Mesendoderm (in vitro differentiated cells): ENCODE data around the gene RASA2.
"Not testable (repeated sequence)": the region's sequence is repeated elsewhere in the genome, so short reads cannot be mapped to it uniquely, and the experiment has no call there.

Experiments
- DNase-seq: peaks from one replicate; pipeline ENCODE4 v3.0.0; 2013
- H2AK5ac ChIP-seq: 2 replicates; pipeline ENCODE4 v1.6.1; 2013; ENCODE audit warnings: low read length, inconsistent platforms
- H2BK120ac ChIP-seq: 2 replicates; pipeline ENCODE4 v1.6.1; 2013; ENCODE audit warnings: low read depth, mild to moderate bottlenecking, low read length, moderate library complexity, mixed read lengths
- H2BK15ac ChIP-seq: replicated peaks from 2 replicates; pipeline ENCODE4 v1.6.1; 2013; ENCODE audit warnings: low read depth, mild to moderate bottlenecking, moderate library complexity
- H2BK5ac ChIP-seq: 2 replicates; pipeline ENCODE4 v1.6.1; 2013; ENCODE audit warnings: low read length, inconsistent platforms
- H3K18ac ChIP-seq: 2 replicates; pipeline ENCODE4 v1.6.1; 2013; ENCODE audit warnings: mild to moderate bottlenecking, low read length, mixed read lengths
- H3K23ac ChIP-seq: one replicate; pipeline ENCODE4 v1.6.1; 2013; ENCODE audit warnings: low read length
- H3K27ac ChIP-seq: 2 replicates; pipeline ENCODE4 v1.5.1; 2013; ENCODE audit warnings: low read depth, mild to moderate bottlenecking, inconsistent platforms, low read length, moderate library complexity
- H3K27me3 ChIP-seq: 2 replicates; pipeline ENCODE4 v1.6.1; 2013; ENCODE audit warnings: low read length, control low read depth, mild to moderate bottlenecking, inconsistent platforms; ENCODE audit not compliant: insufficient read depth, poor library complexity
- H3K36me3 ChIP-seq: 2 replicates; pipeline ENCODE4 v1.6.1; 2013; ENCODE audit warnings: low read length, inconsistent platforms; ENCODE audit not compliant: control insufficient read depth, insufficient read depth
- H3K4ac ChIP-seq: one replicate; pipeline ENCODE4 v1.6.1; 2013; ENCODE audit warnings: low read depth, mild to moderate bottlenecking, low read length, moderate library complexity
- H3K4me1 ChIP-seq: 2 replicates; pipeline ENCODE4 v1.6.1; 2013; ENCODE audit warnings: low read depth, low read length, inconsistent platforms; ENCODE audit not compliant: control insufficient read depth
- H3K4me2 ChIP-seq: 2 replicates; pipeline ENCODE4 v1.6.1; 2013; ENCODE audit warnings: low read length
- H3K4me3 ChIP-seq: 2 replicates; pipeline ENCODE4 v1.5.1; 2013; ENCODE audit warnings: mild to moderate bottlenecking, low read length
- H3K56ac ChIP-seq: one replicate; pipeline ENCODE4 v1.6.1; 2013; ENCODE audit warnings: low read length
- H3K79me1 ChIP-seq: 2 replicates; pipeline ENCODE4 v1.6.1; 2013; ENCODE audit warnings: low read length, inconsistent platforms
- H3K79me2 ChIP-seq: 2 replicates; pipeline ENCODE4 v1.6.1; 2013; ENCODE audit warnings: mild to moderate bottlenecking, low read length; ENCODE audit not compliant: control insufficient read depth, insufficient read depth
- H3K9ac ChIP-seq: 2 replicates; pipeline ENCODE4 v1.6.1; 2013; ENCODE audit warnings: low read length, inconsistent platforms
- H4K5ac ChIP-seq: one replicate; pipeline ENCODE4 v1.6.1; 2013; ENCODE audit warnings: low read length
- H4K8ac ChIP-seq: one replicate; pipeline ENCODE4 v1.6.1; 2013; ENCODE audit warnings: low read depth, mild to moderate bottlenecking, control low read depth, low read length, moderate library complexity
- WGBS: extraction: QIAGEN DNeasy Blood & Tissue Kit; methylation state at CpG from one replicate; pipeline ENCODE4 v1.1.7; 2013; ENCODE audit warnings: low lambda C conversion rate, missing lambda C conversion rate; ENCODE audit not compliant: insufficient coverage; ENCODE audit errors: extremely low coverage; 5-methylcytosine and 5-hydroxymethylcytosine counted together

RASA2 gene

DNA sequence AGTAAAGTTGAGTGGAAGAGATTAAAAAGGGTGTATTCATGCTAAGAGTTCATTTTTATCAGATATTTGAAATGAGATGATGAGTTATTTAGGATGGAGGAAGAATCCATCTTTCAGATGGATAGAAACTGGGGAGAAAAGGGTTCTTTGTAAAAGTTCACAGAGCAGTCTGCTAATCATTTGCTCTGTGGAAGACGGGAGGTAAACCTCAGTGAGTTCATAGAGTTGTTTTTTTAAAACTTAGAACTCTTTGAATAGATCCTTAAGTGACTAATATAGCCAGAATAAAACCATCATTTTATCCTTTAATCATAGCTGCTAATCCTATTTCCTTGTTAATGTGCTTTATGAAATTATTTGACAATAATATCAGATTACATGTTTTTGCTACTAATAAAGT lies 5.1 kb downstream of the RASA2 start:
- Histone ChIP-seq H2BK120ac (no peak overlapping the region), H3K18ac (no peak overlapping the region), H3K4me1 (peaks cover 8% of the 10 kb centered on the region), H3K9ac (no peak overlapping the region), H2BK15ac (no peak overlapping the region), H3K23ac (no peak overlapping the region), H3K56ac (no peak overlapping the region), H2BK5ac (no peak overlapping the region), H3K4ac (no peak overlapping the region), H2AK5ac (no peak overlapping the region), H4K8ac (no peak overlapping the region), H3K27ac (no peak overlapping the region), H3K36me3 (no peaks in the 10 kb centered on the region), H3K4me3 (no peak overlapping the region), H3K79me2 (peaks cover 22% of the 10 kb centered on the region), H3K4me2 (no peak overlapping the region), H3K79me1 (peaks cover 5% of the 10 kb centered on the region), H3K27me3 (no peaks in the 10 kb centered on the region), H4K5ac (no peak overlapping the region)
- no peak for DNase-seq
- no CpG with 5 or more reads among the region's 1 CpG for WGBS

DNA sequence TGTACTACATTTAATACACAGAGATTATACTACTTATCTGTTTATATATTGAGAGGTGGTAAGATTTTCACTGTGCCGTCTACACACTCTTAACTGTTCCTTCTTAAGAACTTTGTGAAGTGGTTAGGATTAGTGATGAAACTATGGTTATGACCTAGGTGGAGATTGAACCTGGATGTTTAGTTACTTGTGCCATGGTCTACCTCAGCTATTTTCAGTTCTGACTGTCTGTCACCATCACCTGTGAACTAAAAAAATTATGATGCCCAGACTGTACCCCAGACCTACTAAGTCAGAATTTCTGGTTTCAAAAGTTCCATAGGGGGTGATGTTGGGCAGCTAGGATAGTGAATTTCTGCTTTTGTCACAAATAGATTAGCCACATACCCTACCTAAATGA lies 6.4 kb downstream of the RASA2 start:
- no peak for DNase-seq
- Histone ChIP-seq H3K23ac (no peak overlapping the region), H3K4me2 (no peak overlapping the region), H3K4ac (no peak overlapping the region), H3K79me1 (peaks cover 5% of the 10 kb centered on the region), H3K18ac (no peak overlapping the region), H3K79me2 (peaks cover 21% of the 10 kb centered on the region), H2BK120ac (no peak overlapping the region), H3K27me3 (no peaks in the 10 kb centered on the region), H3K56ac (no peak overlapping the region), H2BK15ac (no peak overlapping the region), H4K5ac (no peak overlapping the region), H3K4me3 (no peak overlapping the region), H3K9ac (no peak overlapping the region), H4K8ac (no peak overlapping the region), H2BK5ac (no peak overlapping the region), H3K27ac (no peak overlapping the region), H3K4me1 (peaks cover 7% of the 10 kb centered on the region), H2AK5ac (no peak overlapping the region), H3K36me3 (no peaks in the 10 kb centered on the region)
- WGBS: no CpG with 5 or more reads among the region's 1 CpG

DNA sequence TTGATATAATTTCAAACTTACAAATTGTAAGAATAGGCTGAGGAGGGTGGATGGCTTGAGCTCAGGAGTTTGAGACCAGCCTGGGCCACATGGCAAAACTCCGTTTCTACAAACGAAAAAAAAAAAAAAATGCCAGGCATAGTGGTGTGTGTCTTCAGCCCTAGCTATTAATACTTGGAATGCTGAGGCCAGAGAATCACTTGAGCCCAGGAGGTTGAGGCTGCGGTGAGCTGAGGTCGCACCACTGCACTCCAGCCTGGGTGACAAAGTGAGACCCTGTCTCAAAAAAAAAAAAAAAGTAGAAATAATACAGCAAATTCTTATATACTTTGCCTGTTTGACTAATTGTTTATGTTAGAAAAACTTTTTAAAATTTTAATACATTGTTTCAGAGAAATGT lies 10.8 kb downstream of the RASA2 start:
- H3K23ac ChIP-seq, H2BK5ac ChIP-seq, DNase-seq, H2AK5ac ChIP-seq, H3K56ac ChIP-seq, H3K27me3 ChIP-seq, H3K4me3 ChIP-seq, H3K36me3 ChIP-seq, H3K79me1 ChIP-seq, H3K27ac ChIP-seq, H2BK120ac ChIP-seq, H4K5ac ChIP-seq, H2BK15ac ChIP-seq, H3K4ac ChIP-seq, H3K4me2 ChIP-seq, H4K8ac ChIP-seq, H3K18ac ChIP-seq, H3K4me1 ChIP-seq, H3K9ac ChIP-seq: not testable (repeated sequence)
- WGBS: no CpG with 5 or more reads among the region's 4 CpGs
- peaks cover 10% of the 10 kb centered on the region for H3K79me2 ChIP-seq

DNA sequence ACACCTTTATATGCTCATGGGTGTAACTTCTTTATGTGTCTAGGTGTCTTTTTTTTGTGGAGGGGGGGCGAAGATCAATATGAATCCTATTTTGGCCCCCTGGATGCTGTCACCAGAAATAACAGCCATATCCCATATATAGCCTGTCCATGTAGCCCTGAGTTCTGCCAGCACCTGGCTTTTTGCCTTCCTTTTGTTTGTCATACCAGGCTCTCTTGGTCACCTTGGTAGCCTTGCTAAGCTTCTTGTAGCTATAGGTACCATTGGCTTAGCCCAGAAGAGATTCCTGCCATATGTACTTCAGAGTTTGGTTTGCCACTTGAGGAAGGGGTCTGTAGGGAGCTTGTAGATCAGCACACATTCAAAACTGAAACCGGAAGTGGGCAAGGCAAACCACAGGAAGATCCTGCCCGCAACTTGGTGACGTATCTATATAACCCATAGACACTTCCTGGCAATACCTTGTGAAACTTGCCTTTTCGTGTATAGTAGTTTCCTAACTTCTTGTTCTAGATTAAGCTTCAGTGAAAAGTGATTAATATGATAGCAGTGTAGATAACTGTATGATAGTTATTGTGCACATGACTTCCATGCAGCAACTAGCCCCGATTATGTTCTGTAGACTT lies 11.9 kb downstream of the RASA2 start:
- no peak overlapping the region for H2BK120ac ChIP-seq
- H3K56ac ChIP-seq: no peak overlapping the region
- no peak overlapping the region for H4K5ac ChIP-seq
- no peak overlapping the region for H2AK5ac ChIP-seq
- no peak overlapping the region for H3K9ac ChIP-seq
- no peak overlapping the region for H4K8ac ChIP-seq
- H3K27me3 ChIP-seq: no peaks in the 10 kb centered on the region
- H3K36me3 ChIP-seq: no peaks in the 10 kb centered on the region
- no peak for DNase-seq
- H3K27ac ChIP-seq: no peak overlapping the region
- H3K79me1 ChIP-seq: peaks cover 5% of the 10 kb centered on the region
- no peak overlapping the region for H3K18ac ChIP-seq
- H2BK15ac ChIP-seq: no peak overlapping the region
- H3K4me1 ChIP-seq: no peaks in the 10 kb centered on the region
- no peak overlapping the region for H3K4ac ChIP-seq
- H3K79me2 ChIP-seq: peaks cover 5% of the 10 kb centered on the region
- no peak overlapping the region for H3K4me2 ChIP-seq
- no CpG with 5 or more reads among the region's 6 CpGs for WGBS
- H3K23ac ChIP-seq: no peak overlapping the region
- H2BK5ac ChIP-seq: no peak overlapping the region
- no peak overlapping the region for H3K4me3 ChIP-seq

DNA sequence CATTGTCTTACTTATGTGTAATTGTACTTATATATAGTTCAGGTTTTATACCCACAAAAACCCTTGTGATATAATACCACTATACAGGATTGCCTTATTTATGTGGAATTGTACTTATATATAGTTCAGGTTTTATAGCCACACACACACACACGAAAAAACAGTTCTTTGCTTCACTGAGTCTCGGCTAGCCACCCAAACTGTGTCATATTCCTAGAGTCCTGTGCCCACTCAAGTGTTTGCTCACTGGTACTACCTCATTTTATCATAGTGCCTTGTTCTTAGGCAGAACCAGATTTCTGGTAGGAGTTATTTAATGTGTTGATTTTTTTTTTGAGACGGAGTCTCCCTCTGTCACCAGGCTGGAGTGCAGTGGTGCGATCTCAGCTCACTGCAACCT lies 12.5 kb downstream of the RASA2 start:
- WGBS: no CpG with 5 or more reads among the region's 4 CpGs
- Histone ChIP-seq H3K36me3 (no peaks in the 10 kb centered on the region), H3K4ac (no peak overlapping the region), H4K8ac (no peak overlapping the region), H2BK120ac (no peak overlapping the region), H3K4me3 (no peak overlapping the region), H3K56ac (no peak overlapping the region), H3K4me2 (no peak overlapping the region), H2BK15ac (no peak overlapping the region), H3K79me2 (peaks cover 5% of the 10 kb centered on the region), H3K23ac (no peak overlapping the region), H3K27me3 (no peaks in the 10 kb centered on the region), H2AK5ac (no peak overlapping the region), H3K4me1 (no peaks in the 10 kb centered on the region), H3K9ac (no peak overlapping the region), H2BK5ac (no peak overlapping the region), H3K18ac (no peak overlapping the region), H4K5ac (no peak overlapping the region), H3K79me1 (peaks cover 8% of the 10 kb centered on the region), H3K27ac (no peak overlapping the region)
- DNase-seq: no peak

DNA sequence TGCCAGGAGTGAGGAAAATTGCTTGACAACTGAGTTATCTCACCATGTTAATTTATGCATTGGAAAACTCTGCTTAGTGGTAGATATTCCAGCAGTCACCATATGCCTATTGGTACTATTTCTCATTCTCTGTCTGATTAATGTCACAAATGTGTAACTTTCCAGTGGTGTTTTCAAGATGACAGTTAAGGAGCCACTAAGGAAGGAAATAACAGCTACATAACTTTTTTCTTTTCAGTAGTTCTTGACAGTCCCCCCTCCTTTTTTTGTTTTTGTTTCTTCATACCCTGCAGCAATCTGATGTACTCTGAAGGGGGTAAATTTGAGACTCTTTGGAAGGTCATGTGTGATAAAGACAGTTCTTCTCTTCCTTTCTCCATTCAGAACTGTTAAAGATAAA lies 13.1 kb downstream of the RASA2 start:
- Histone ChIP-seq H2BK120ac (no peak overlapping the region), H3K27ac (no peak overlapping the region), H3K36me3 (no peaks in the 10 kb centered on the region), H3K56ac (no peak overlapping the region), H2BK5ac (no peak overlapping the region), H4K8ac (no peak overlapping the region), H3K4me1 (no peaks in the 10 kb centered on the region), H3K9ac (no peak overlapping the region), H3K4me2 (no peak overlapping the region), H3K18ac (no peak overlapping the region), H2BK15ac (no peak overlapping the region), H3K79me2 (peaks cover 8% of the 10 kb centered on the region), H3K4ac (no peak overlapping the region), H4K5ac (no peak overlapping the region), H3K23ac (no peak overlapping the region), H3K4me3 (no peak overlapping the region), H3K27me3 (peaks cover 2% of the 10 kb centered on the region), H2AK5ac (no peak overlapping the region), H3K79me1 (peaks cover 13% of the 10 kb centered on the region)
- no peak for DNase-seq
